Prostate gland (tissue), 2 donors: Measurements from ENCODE around the gene TMEM238. TPM values are rescaled to one million over a fixed set of nuclear protein-coding genes. Genes with fewer than 3 reads are reported as not detected.

Experiments used
- DNase-seq: peaks from one replicate; pipeline ENCODE4 v3.0.0-alpha.2; 2019; ENCODE audit warnings: low spot score
- H3K27ac ChIP-seq, 2 donors: fragments of 200-600 bp; sonication (generic); 2 replicates each; pipeline ENCODE4 v1.5.1; 2017 to 2019
- H3K27me3 ChIP-seq: fragments of 200-600 bp; sonication (generic); replicated peaks from 2 replicates; pipeline ENCODE4 v1.5.1; 2019; ENCODE audit not compliant: insufficient read depth
- H3K36me3 ChIP-seq, 2 donors: fragments of 200-600 bp; sonication (generic); 1 replicate in 1 of 2; 2 replicates in 1 of 2; pipeline versions ENCODE4 v1.5.1 to v1.8.1; 2017 to 2019
- H3K4me1 ChIP-seq: fragments of 200-600 bp; sonication (generic); replicated peaks from 2 replicates; pipeline ENCODE4 v1.5.1; 2019
- H3K4me3 ChIP-seq, 2 donors: fragments of 200-600 bp; sonication (generic); 2 replicates each; pipeline ENCODE4 v1.5.1; 2017 to 2019
- H3K9me3 ChIP-seq: fragments of 200-600 bp; sonication (generic); 2 replicates; pipeline ENCODE4 v1.5.1; 2017
- POLR2A ChIP-seq: fragments of 450-650 bp; IDR thresholded peaks from one replicate; pipeline ENCODE4 v1.6.1; 2016; ENCODE audit warnings: antibody characterized with exemption, mild to moderate bottlenecking
- POLR2AphosphoS5 ChIP-seq: sonication (generic); formaldehyde crosslinking; IDR thresholded peaks from one replicate; pipeline ENCODE4 v1.6.1; 2017; ENCODE audit warnings: antibody characterized with exemption
- WGBS: methylation state at CpG from one replicate; pipeline ENCODE4 v1.1.5; 2018; 5-methylcytosine and 5-hydroxymethylcytosine counted together
- intact Hi-C: fragments of 100-400 bp; cut with DNase I; formaldehyde crosslinking; loops from one replicate; pipeline ENCODE4 v1.14.2; 2022
- total RNA-seq, 2 donors: library from RNA; depleted of rRNA; stranded (reverse); fragments of >200 nt; gene quantifications; one replicate each; pipeline ENCODE4 v1.1.0, GENCODE V29; 2016
- TF ChIP-seq, protein P1 (sequence below), 4 experiments: fragments of 200-600 bp in 2 of 4; fragments of 450-650 bp in 2 of 4; sonication (generic) in 2 of 4; IDR thresholded peaks; 1 replicate in 3 of 4; 2 replicates in 1 of 4; pipeline ENCODE4 v1.5.1; 2016 to 2019; ENCODE audit warnings: antibody characterized with exemption in 4 of 4, mild to moderate bottlenecking in 2 of 4, moderate library complexity in 2 of 4

Gene TMEM238
- total RNA-seq: 100 to 1,000 TPM in 1 of 2 donors, 10 to 100 TPM in 1; 19.6 to 116 TPM

DNA sequence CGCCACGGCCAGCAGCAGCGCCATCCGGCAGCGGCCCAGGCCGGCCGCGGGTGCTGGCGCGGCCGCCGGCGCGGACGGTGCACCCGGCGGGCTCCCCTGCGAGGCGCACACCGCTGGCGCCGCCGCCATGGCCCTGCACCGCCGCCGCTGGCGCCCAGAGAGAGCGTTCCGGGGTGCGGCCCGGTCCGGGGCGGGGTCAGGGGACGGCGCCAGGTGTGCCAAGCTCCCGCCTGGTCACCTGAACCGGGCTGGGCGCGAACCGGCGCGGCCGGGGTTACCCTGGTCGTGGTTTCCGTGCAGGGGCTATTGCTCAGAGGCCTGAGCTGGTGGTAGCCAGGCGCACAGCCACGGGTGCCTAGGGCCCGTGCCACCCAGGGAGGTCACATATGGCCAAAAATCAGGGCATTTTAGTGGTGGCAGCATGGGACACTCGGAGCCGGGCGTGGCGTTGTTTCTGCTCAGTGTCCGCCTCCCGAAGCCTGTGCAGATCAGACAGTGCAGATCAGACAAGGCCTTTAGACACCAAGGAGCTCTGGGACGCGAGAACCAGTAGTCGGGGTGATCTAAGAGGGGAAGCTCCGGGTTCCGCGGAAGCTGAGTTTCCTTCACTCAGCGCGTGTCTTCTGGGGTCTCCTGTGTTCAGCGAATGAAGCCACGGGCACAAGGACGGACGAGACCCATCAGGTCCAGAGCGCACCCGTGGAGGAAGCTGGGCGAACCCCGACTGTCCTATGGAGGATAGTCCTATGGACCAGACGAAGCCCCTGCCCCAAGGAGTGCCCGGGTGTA, at the start of gene TMEM238:
TSS of gene TMEM238 (minus strand) at position 162 of the 789 bp plus-strand sequence. CDS start at position 129, 33 bp downstream.
- WGBS: 25% methylated on average over 49 of the region's 72 CpGs
- no peaks in the 10 kb centered on the region for H3K27me3 ChIP-seq
- peak within 1 kb of the TSS; percentile 93 to 96 for H3K27ac ChIP-seq
- peaks cover 0 to 5% of the 10 kb centered on the region in 2 donors for H3K36me3 ChIP-seq
- peaks cover 30% of the 10 kb centered on the region for H3K4me1 ChIP-seq
- no peaks in the 10 kb centered on the region for H3K9me3 ChIP-seq
- TF ChIP-seq, protein P1, sequence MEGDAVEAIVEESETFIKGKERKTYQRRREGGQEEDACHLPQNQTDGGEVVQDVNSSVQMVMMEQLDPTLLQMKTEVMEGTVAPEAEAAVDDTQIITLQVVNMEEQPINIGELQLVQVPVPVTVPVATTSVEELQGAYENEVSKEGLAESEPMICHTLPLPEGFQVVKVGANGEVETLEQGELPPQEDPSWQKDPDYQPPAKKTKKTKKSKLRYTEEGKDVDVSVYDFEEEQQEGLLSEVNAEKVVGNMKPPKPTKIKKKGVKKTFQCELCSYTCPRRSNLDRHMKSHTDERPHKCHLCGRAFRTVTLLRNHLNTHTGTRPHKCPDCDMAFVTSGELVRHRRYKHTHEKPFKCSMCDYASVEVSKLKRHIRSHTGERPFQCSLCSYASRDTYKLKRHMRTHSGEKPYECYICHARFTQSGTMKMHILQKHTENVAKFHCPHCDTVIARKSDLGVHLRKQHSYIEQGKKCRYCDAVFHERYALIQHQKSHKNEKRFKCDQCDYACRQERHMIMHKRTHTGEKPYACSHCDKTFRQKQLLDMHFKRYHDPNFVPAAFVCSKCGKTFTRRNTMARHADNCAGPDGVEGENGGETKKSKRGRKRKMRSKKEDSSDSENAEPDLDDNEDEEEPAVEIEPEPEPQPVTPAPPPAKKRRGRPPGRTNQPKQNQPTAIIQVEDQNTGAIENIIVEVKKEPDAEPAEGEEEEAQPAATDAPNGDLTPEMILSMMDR (IDR thresholded peaks at IDR 0.05): no peak
- peak; percentile 50 for TF ChIP-seq POLR2A
- intact Hi-C loops: no loop called here
- peak; percentile 41 for DNase-seq
- peak within 1 kb of the TSS; percentile 74 to 78 for H3K4me3 ChIP-seq

DNA sequence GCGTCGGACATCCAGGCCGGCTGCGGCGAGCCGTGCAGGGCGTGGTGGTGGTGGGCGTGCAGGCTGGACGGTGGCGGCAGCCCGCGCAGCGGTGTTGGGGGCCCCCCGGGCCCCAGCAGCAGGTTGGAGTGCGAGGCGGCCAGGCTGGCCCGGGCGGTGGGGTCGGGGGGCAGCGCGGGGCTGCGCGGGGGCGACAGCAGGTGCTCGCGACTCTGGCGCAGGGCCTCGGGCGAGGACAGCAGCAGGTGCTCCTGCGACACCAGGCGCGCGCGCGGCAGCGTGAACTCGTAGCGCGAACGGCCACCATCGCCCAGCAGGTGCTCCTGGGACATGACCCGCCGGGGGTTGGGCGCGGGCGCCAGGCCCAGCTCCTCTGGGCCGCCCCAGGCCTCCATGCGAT, 49.2 kb upstream of the TMEM238 start:
- Histone ChIP-seq H3K27ac (no peak overlapping the region), H3K4me3 (no peak overlapping the region), H3K4me1 (no peaks in the 10 kb centered on the region), H3K9me3 (no peaks in the 10 kb centered on the region), H3K27me3 (peaks cover 30% of the 10 kb centered on the region), H3K36me3 (no peaks in the 10 kb centered on the region)
- TF ChIP-seq, protein P1 (IDR thresholded peaks at IDR 0.05): no peak
- TF ChIP-seq POLR2AphosphoS5: no peak
- TF ChIP-seq POLR2A: no peak
- no peak for DNase-seq
- WGBS: 2% methylated on average over 8 of the region's 48 CpGs
- intact Hi-C loops: no loop called here

GRCh38 chr19:55432241-55432959, 48.3 kb upstream of the TMEM238 start:
- TF ChIP-seq POLR2A (no peak), POLR2AphosphoS5 (no peak)
- TF ChIP-seq, protein P1 (IDR thresholded peaks at IDR 0.05): no peak
- Histone ChIP-seq H3K4me1 (no peaks in the 10 kb centered on the region), H3K27ac (no peak overlapping the region), H3K4me3 (no peak overlapping the region), H3K27me3 (peaks cover 26% of the 10 kb centered on the region), H3K36me3 (no peaks in the 10 kb centered on the region), H3K9me3 (no peaks in the 10 kb centered on the region)
- intact Hi-C loops: no loop called here
- WGBS: 86% methylated on average over 14 of the region's 14 CpGs
- DNase-seq: no peak

DNA sequence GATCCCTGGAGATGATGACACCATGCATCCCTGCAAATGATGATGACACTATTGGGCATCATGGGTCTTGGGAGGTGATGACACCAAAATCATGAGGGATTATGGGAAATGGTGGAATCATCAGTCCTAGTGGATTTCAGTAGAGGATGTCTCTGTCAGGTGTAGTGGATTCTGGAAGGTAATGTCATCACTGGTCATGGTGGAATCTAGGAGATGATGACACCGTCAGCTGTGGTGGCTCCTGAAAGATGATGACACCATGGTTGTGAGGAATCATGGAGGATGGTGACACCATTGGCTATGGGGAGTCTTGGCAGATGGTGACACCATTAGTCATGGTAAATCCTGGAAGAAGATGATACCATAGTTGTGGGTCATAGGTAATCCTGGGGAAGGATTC, 47.1 kb upstream of the TMEM238 start:
- 97% methylated on average over 1 of the region's 1 CpG for WGBS
- Histone ChIP-seq H3K4me1 (no peaks in the 10 kb centered on the region), H3K27ac (no peak overlapping the region), H3K27me3 (peaks cover 26% of the 10 kb centered on the region), H3K9me3 (no peaks in the 10 kb centered on the region), H3K36me3 (no peaks in the 10 kb centered on the region), H3K4me3 (no peak overlapping the region)
- DNase-seq: no peak
- intact Hi-C loops: no loop called here
- TF ChIP-seq POLR2AphosphoS5 (no peak), POLR2A (no peak)
- TF ChIP-seq, protein P1 (IDR thresholded peaks at IDR 0.05): no peak
